ENCODE data around the gene KRTAP1-5. TPM values are rescaled to one million over a fixed set of nuclear protein-coding genes. Genes with fewer than 3 reads are reported as not detected.
"Not testable (repeated sequence)": the region's sequence is repeated elsewhere in the genome, so short reads cannot be mapped to it uniquely, and the experiment has no call there.

The KRTAP1-5 gene
- total and polyA plus RNA-seq, 2 experiments from 2014 or later, result 64.1 to 127 TPM

DNA sequence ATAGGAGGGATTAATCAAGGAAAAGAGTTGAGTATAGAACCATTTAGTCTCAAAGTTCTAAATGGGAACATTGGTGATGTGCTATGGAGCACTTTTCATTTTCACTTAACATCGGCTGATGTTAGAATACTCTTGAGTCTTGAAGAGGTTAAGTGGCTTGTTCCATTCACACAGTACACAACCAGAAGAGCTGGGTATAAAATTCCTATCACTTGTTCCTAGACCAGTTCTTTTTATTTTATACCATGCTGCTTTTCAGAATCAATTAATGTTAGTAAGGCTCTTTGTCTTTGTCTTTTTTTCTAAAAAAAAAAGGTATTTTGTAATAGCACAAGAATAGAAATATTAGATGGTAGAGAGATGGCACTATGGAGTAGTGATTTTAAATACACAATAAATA is 15.9 kb upstream of the KRTAP1-5 start:
- Histone ChIP-seq H3K36me3 (ENCODE audit: low read depth) (no peaks in the 10 kb centered on the region), H3K79me2 (ENCODE audit: insufficient read depth) (no peaks in the 10 kb centered on the region), H3K4me2 (ENCODE audit: unreplicated experiment) (no peak overlapping the region), H2AFZ (no peak overlapping the region), H3K27ac (no peak overlapping the region), H3K9me2 (ENCODE audit: insufficient read depth) (no peaks in the 10 kb centered on the region), H4K20me1 (ENCODE audit: insufficient read depth) (no peaks in the 10 kb centered on the region), H3K9me3 (ENCODE audit: low read depth) (no peaks in the 10 kb centered on the region), H3K9ac (no peak overlapping the region), H3K4me3 (no peak overlapping the region), H3K27me3 (replicated peaks; ENCODE audit: insufficient read depth) (no peaks in the 10 kb centered on the region), H3F3A (ENCODE audit: insufficient read depth) (peaks cover 10% of the 10 kb centered on the region), H3K4me1 (ENCODE audit: insufficient read depth) (peaks cover 28% of the 10 kb centered on the region)
- no peak for TF ChIP-seq EZH2 (IDR thresholded peaks at IDR 0.05; ENCODE audit: insufficient read depth, poor library complexity, severe bottlenecking)
- no peak for TF ChIP-seq EZH2phosphoT487 (IDR thresholded peaks at IDR 0.05; ENCODE audit: insufficient read depth, low read depth)
- 97% methylated on average over 1 of the region's 1 CpG for WGBS, 2 experiments (ENCODE audit: low coverage in 1 of 2, low lambda C conversion rate in 2 of 2, missing lambda C conversion rate in 2 of 2)
- in situ Hi-C loops (cut with MboI), result no loop called here
- DNase-seq, result no peak

DNA sequence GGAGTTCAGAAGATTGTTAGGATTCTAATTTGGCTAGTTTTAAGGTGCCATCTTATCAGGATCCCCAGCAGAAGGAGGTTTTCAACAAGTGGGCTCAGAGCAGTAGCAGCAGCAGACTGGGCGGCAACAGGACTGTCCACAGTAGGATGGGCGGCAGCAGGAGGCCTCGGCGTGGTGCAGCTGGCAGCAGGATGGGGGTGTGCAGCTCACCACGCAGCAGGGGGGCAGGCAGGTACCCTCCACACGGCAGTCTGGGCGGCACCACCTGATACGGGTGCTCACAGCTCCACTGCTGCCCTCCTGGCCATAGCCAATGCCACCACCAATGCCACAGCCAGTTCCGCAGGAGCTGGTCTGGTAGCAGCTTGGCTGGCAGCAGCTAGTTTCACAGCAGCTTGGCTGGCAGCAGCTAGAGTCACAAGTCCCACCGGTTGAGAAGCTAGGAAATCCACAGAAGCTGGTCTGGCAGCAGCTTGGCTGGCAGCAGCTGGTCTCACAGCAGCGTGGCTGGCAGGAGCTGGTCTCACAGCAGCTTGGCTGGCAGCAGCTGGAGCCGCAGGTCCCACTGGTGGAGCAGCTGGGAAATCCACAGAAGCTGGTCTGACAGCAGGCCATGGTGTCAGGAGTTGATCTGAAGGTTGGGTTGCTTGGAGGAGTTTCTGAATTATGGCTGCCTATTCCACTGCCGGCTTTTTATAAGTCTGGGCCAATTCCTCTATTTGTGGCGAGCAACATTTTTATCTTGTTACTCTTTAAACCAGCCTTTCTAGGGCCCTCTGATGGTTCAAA is 14.0 kb upstream of the KRTAP1-5 start, which contains the start of gene KRTAP1-1:
Gene KRTAP1-1, minus strand, starts transcription at position 668 of the 789 bp plus-strand sequence. Its CDS starts 53 bp downstream, at position 615.
- H4K20me1 ChIP-seq (ENCODE audit: insufficient read depth); H3K9ac ChIP-seq; H3K9me2 ChIP-seq (ENCODE audit: insufficient read depth); in situ Hi-C loops (cut with MboI); H3K79me2 ChIP-seq (ENCODE audit: insufficient read depth); H3K9me3 ChIP-seq (ENCODE audit: low read depth); H3K36me3 ChIP-seq (ENCODE audit: low read depth); H3K27me3 ChIP-seq (replicated peaks; ENCODE audit: insufficient read depth); H3K4me3 ChIP-seq; H3F3A ChIP-seq (ENCODE audit: insufficient read depth); H3K4me2 ChIP-seq (ENCODE audit: unreplicated experiment): not testable (repeated sequence)
- Histone ChIP-seq H3K4me1 (ENCODE audit: insufficient read depth) (peaks cover 34% of the 10 kb centered on the region), H3K27ac (0 out of 2 replicates have a peak within 1 kb of the TSS, but pooled peaks have one; percentile 15), H2AFZ (peak within 1 kb of the TSS; percentile 80)
- peak; percentile 68 for DNase-seq
- WGBS, 2 experiments (ENCODE audit: low coverage in 1 of 2, low lambda C conversion rate in 2 of 2, missing lambda C conversion rate in 2 of 2), result 67 to 75% methylated on average over 14 of the region's 14 CpGs

DNA sequence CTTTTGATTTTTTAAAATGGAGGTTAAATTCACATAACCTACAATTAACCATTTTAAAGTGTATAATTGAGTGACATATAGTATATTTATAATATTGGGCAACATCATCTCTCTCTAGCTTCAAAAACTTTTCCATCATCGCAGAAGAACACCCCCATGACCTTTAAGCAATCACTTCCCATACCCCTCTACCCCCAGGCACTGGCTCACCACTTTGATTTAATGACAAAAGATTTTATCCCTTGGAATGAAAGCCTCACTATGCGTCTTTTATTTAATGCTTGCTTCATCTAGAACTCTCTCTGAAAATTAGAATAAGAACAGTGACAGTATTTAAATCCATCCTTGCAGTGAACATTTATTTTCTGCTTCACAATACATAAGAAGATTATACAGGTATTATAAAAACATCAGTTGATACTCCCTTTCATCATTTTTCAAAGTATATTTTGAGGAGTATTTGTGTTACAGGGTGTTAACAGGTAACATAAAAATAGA is 10.9 kb upstream of the KRTAP1-5 start:
- no peaks in the 10 kb centered on the region for H3K36me3 ChIP-seq (ENCODE audit: low read depth)
- H4K20me1 ChIP-seq (ENCODE audit: insufficient read depth), result no peaks in the 10 kb centered on the region
- no peak overlapping the region for H2AFZ ChIP-seq
- no peaks in the 10 kb centered on the region for H3K9me2 ChIP-seq (ENCODE audit: insufficient read depth)
- H3K79me2 ChIP-seq (ENCODE audit: insufficient read depth), result no peaks in the 10 kb centered on the region
- no peaks in the 10 kb centered on the region for H3K9me3 ChIP-seq (ENCODE audit: low read depth)
- H3K4me2 ChIP-seq (ENCODE audit: unreplicated experiment), result no peak overlapping the region
- WGBS, 2 experiments (ENCODE audit: low coverage in 1 of 2, low lambda C conversion rate in 2 of 2, missing lambda C conversion rate in 2 of 2), result 95 to 97% methylated on average over 2 of the region's 2 CpGs
- H3F3A ChIP-seq (ENCODE audit: insufficient read depth), result peaks cover 5% of the 10 kb centered on the region; the same call in 1 of the 2 replicates
- peaks cover 34% of the 10 kb centered on the region for H3K4me1 ChIP-seq (ENCODE audit: insufficient read depth)
- in situ Hi-C loops (cut with MboI), result no loop called here
- no peak overlapping the region for H3K9ac ChIP-seq
- H3K27ac ChIP-seq, result no peak overlapping the region
- no peak for DNase-seq
- no peaks in the 10 kb centered on the region for H3K27me3 ChIP-seq (replicated peaks; ENCODE audit: insufficient read depth)
- TF ChIP-seq EZH2 (IDR thresholded peaks at IDR 0.05; ENCODE audit: insufficient read depth, poor library complexity, severe bottlenecking) (no peak), EZH2phosphoT487 (IDR thresholded peaks at IDR 0.05; ENCODE audit: insufficient read depth, low read depth) (no peak)
- H3K4me3 ChIP-seq, result no peak overlapping the region

DNA sequence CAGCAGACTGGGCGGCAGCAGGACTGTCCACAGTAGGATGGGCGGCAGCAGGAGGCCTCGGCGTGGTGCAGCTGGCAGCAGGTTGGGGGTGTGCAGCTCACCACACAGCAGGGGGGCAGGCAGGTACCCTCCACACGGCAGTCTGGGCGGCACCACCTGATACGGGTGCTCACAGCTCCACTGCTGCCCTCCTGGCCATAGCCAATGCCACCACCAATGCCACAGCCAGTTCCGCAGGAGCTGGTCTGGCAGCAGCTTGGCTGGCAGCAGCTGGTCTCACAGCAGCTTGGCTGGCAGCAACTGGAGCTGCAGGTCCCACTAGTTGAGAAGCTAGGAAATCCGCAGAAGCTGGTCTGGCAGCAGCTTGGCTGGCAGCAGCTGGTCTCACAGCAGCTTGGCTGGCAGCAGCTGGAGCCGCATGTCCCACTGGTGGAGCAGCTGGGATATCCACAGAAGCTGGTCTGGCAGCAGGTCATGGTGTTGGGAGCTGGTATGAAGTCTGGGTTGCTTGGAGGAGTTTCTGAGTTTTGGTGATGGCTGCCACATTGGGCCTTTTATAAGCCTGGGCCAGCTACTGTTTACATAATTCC is 7.4 kb upstream of the KRTAP1-5 start, which contains the start of gene KRTAP1-3:
Gene KRTAP1-3, minus strand, starts transcription at position 529 of the 590 bp plus-strand sequence. Its CDS starts 53 bp downstream, at position 476.
- 92 to 95% methylated on average over 9 to 10 of the region's 10 CpGs for WGBS, 2 experiments (ENCODE audit: low coverage in 1 of 2, low lambda C conversion rate in 2 of 2, missing lambda C conversion rate in 2 of 2)
- in situ Hi-C loops (cut with MboI); H3K9me3 ChIP-seq (ENCODE audit: low read depth); H3K4me2 ChIP-seq (ENCODE audit: unreplicated experiment); H3K79me2 ChIP-seq (ENCODE audit: insufficient read depth); H2AFZ ChIP-seq; DNase-seq; H3F3A ChIP-seq (ENCODE audit: insufficient read depth); H3K36me3 ChIP-seq (ENCODE audit: low read depth); H3K4me3 ChIP-seq; H3K9me2 ChIP-seq (ENCODE audit: insufficient read depth); H4K20me1 ChIP-seq (ENCODE audit: insufficient read depth); H3K27ac ChIP-seq; H3K9ac ChIP-seq; H3K27me3 ChIP-seq (replicated peaks; ENCODE audit: insufficient read depth): not testable (repeated sequence)
- peaks cover 18% of the 10 kb centered on the region for H3K4me1 ChIP-seq (ENCODE audit: insufficient read depth)
